GM23248 (cell line): ENCODE results near the gene SPATA1. TPM values are rescaled to one million over a fixed set of nuclear protein-coding genes. Genes with fewer than 3 reads are reported as not detected.

ENCODE experiments used
- DNase-seq: peaks from one replicate; pipeline ENCODE4 v3.0.0-alpha.2; 2015
- H2AFZ ChIP-seq: fragments of 200-600 bp; sonication (generic); 2 replicates; pipeline ENCODE4 v1.6.1; 2016; ENCODE audit warnings: antibody characterized with exemption
- H3F3A ChIP-seq: fragments of 200-600 bp; sonication (generic); 2 replicates; pipeline ENCODE4 v1.6.1; 2016; ENCODE audit warnings: mild to moderate bottlenecking, antibody characterized with exemption, mixed run types; ENCODE audit not compliant: insufficient read depth
- H3K27ac ChIP-seq: fragments of 200-600 bp; sonication (generic); 2 replicates; pipeline ENCODE4 v1.5.1; 2016; ENCODE audit warnings: mild to moderate bottlenecking
- H3K27me3 ChIP-seq: fragments of 200-600 bp; sonication (generic); replicated peaks from 2 replicates; pipeline ENCODE4 v1.6.1; 2016; ENCODE audit warnings: mild to moderate bottlenecking; ENCODE audit not compliant: insufficient read depth
- H3K36me3 ChIP-seq: fragments of 200-600 bp; sonication (generic); 2 replicates; pipeline ENCODE4 v1.6.1; 2016; ENCODE audit warnings: low read depth, mild to moderate bottlenecking
- H3K4me1 ChIP-seq: fragments of 200-600 bp; sonication (generic); 2 replicates; pipeline ENCODE4 v1.6.1; 2016; ENCODE audit warnings: mild to moderate bottlenecking; ENCODE audit not compliant: insufficient read depth
- H3K4me2 ChIP-seq: fragments of 200-600 bp; sonication (generic); one replicate; pipeline ENCODE4 v1.6.1; 2016; ENCODE audit warnings: mild to moderate bottlenecking; ENCODE audit not compliant: unreplicated experiment
- H3K4me3 ChIP-seq: fragments of 200-600 bp; sonication (generic); 2 replicates; pipeline ENCODE4 v1.5.1; 2016; ENCODE audit warnings: mild to moderate bottlenecking
- H3K79me2 ChIP-seq: fragments of 200-600 bp; sonication (generic); 2 replicates; pipeline ENCODE4 v1.6.1; 2016; ENCODE audit warnings: mild to moderate bottlenecking; ENCODE audit not compliant: insufficient read depth
- H3K9ac ChIP-seq: fragments of 200-600 bp; sonication (generic); 2 replicates; pipeline ENCODE4 v1.6.1; 2016; ENCODE audit warnings: mild to moderate bottlenecking
- H3K9me2 ChIP-seq: fragments of 200-600 bp; sonication (generic); 2 replicates; pipeline ENCODE4 v1.6.1; 2016; ENCODE audit warnings: mixed run types, mild to moderate bottlenecking, moderate library complexity; ENCODE audit not compliant: insufficient read depth
- H3K9me3 ChIP-seq: fragments of 200-600 bp; sonication (generic); one replicate; pipeline ENCODE4 v1.6.1; 2017; ENCODE audit warnings: low read depth
- H4K20me1 ChIP-seq: fragments of 200-600 bp; sonication (generic); 2 replicates; pipeline ENCODE4 v1.6.0; 2016; ENCODE audit not compliant: insufficient read depth
- EZH2 ChIP-seq: fragments of 200-600 bp; sonication (generic); IDR thresholded peaks from 2 replicates; pipeline ENCODE4 v1.6.1; 2018; ENCODE audit warnings: antibody characterized with exemption, mild to moderate bottlenecking; ENCODE audit not compliant: insufficient read depth, poor library complexity, severe bottlenecking
- EZH2phosphoT487 ChIP-seq: fragments of 200-600 bp; sonication (generic); IDR thresholded peaks from 2 replicates; pipeline ENCODE4 v1.6.1; 2018; ENCODE audit warnings: antibody characterized with exemption, moderate library complexity, mild to moderate bottlenecking, low read depth; ENCODE audit not compliant: insufficient read depth
- WGBS, 2 experiments: methylation state at CpG; one replicate each; pipeline ENCODE4 v1.1.6; 2015 to 2017; ENCODE audit warnings: low lambda C conversion rate in 2 of 2, low coverage in 1 of 2; ENCODE audit errors: missing lambda C conversion rate in 2 of 2; 5-methylcytosine and 5-hydroxymethylcytosine counted together
- in situ Hi-C: fragments of 300-500 bp; cut with MboI; formaldehyde crosslinking; loops from 2 replicates; pipeline ENCODE4 v1.15.0; 2020
- polyA plus RNA-seq: library from polyadenylated mRNA; unstranded; fragments of >200 nt; fragmentation: Nextera tagmentation; extraction: Ambion mirVana; gene quantifications from 2 replicates; pipeline ENCODE4 v1.2.1, GENCODE V29; 2016
- total RNA-seq: library from RNA; depleted of rRNA; stranded (reverse); fragments of >200 nt; shearing (Covaris generic); gene quantifications from 2 replicates; pipeline ENCODE4 v1.2.3, GENCODE V29; 2014

The SPATA1 gene
- total and polyA plus RNA-seq, 2 experiments from 2014 or later = 1.0 TPM; not detected in 1

DNA sequence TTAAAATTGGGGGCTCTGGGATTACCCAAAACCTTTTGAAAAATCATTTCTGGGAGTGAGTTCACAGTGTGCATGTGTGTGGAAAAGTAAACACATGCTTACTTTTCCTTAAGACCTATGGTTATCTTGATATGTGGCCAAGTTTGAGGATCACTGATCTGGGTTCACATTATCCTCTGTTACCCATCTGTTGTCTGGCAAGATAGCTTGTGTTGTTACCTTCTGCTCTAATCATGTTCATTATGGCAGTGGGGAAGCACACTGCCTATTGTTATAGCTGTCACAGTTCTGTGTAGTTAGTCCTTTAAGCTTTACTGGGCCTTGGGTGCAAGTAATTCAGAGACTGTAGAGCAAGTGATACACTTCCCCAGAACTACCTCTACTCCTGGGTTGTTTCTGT is 63.0 kb downstream of the SPATA1 start:
- in situ Hi-C loops = no loop called here
- Histone ChIP-seq H3K36me3 (0 out of 2 replicates have a peak, but pooled peaks cover 14% of the 10 kb centered on the region), H2AFZ (no peak overlapping the region), H3K79me2 (peaks cover 62% of the 10 kb centered on the region), H3K9me2 (no peaks in the 10 kb centered on the region), H3K9ac (no peak overlapping the region), H3K4me3 (no peak overlapping the region), H3K9me3 (no peaks in the 10 kb centered on the region), H3K4me1 (peaks cover 25% of the 10 kb centered on the region), H3F3A (peaks cover 26% of the 10 kb centered on the region), H3K27me3 (no peaks in the 10 kb centered on the region), H3K27ac (no peak overlapping the region), H4K20me1 (no peaks in the 10 kb centered on the region), H3K4me2 (no peak overlapping the region)
- no peak for DNase-seq
- TF ChIP-seq EZH2 = no peak
- TF ChIP-seq EZH2phosphoT487 = no peak

DNA sequence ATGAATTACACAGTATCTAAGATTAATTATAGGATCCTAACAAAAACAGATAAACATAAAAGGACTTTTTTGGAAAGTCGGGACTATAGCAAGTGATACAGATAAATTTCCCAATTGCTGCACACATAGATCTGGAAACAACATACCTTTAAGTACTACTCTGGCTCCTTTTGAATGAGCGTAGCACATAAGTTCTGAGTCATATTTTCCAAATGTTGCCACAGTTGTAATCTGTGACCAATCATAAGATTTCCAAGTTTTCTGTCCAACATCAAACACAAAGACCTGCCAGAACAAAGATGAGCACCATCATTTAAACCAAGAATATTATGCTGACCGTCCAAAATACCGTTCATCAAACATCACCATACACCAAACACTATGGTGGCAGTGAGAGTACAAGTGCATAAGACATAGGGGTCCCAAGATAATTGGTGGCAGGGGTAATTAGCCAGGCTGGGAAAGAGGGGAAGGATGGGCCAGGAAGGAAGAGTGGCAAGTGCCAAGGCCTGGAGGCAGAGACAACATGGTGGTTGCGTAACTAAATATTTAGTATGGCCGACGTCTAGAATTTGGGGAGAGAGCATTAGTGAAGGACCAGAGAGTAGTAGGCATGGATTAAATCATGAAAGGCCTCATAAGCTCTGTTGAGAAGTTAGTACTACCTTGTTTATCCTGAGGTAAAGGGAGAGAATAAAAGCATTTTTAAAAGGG is 64.4 kb downstream of the SPATA1 start:
- Histone ChIP-seq H4K20me1 (no peaks in the 10 kb centered on the region), H3K4me3 (no peak overlapping the region), H3K4me2 (no peak overlapping the region), H2AFZ (no peak overlapping the region), H3K9me3 (no peaks in the 10 kb centered on the region), H3K9me2 (no peaks in the 10 kb centered on the region), H3K4me1 (peaks cover 25% of the 10 kb centered on the region), H3K27ac (no peak overlapping the region), H3K9ac (no peak overlapping the region), H3F3A (peaks cover 26% of the 10 kb centered on the region), H3K36me3 (0 out of 2 replicates have a peak, but pooled peaks cover 14% of the 10 kb centered on the region), H3K27me3 (no peaks in the 10 kb centered on the region), H3K79me2 (peaks cover 62% of the 10 kb centered on the region)
- TF ChIP-seq EZH2 = no peak
- TF ChIP-seq EZH2phosphoT487 = no peak
- 95 to 96% methylated on average over 7 of the region's 7 CpGs for WGBS, 2 experiments
- DNase-seq = peak; percentile 54
- in situ Hi-C loops = no loop called here

DNA sequence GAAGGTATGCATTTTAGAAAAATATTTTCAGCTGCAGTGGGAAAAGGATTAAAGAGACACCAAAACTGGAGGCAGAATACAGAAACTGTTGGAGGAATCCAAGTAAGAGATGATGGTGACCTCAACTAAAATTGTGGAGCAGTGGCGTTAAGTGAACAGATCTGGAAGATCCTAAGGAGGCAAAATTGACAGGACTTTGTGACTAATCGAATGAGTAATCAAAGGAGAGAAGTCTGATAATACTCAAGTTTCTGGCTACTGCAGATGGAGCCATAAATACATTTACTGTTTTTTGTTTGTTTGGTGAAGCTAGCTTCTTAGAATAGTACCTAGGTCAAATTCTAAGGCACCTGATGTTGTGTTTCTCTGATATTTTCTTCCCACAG is 65.0 kb downstream of the SPATA1 start:
- no peak overlapping the region for H3K4me3 ChIP-seq
- TF ChIP-seq EZH2 (no peak), EZH2phosphoT487 (no peak)
- peaks cover 25% of the 10 kb centered on the region for H3K4me1 ChIP-seq
- peaks cover 26% of the 10 kb centered on the region for H3F3A ChIP-seq
- no peaks in the 10 kb centered on the region for H3K27me3 ChIP-seq
- no peak overlapping the region for H2AFZ ChIP-seq
- H3K9me2 ChIP-seq = no peaks in the 10 kb centered on the region
- in situ Hi-C loops = no loop called here
- H3K9me3 ChIP-seq = no peaks in the 10 kb centered on the region
- H3K9ac ChIP-seq = no peak overlapping the region
- WGBS, 2 experiments = 29 to 33% methylated on average over 2 of the region's 2 CpGs
- no peak overlapping the region for H3K4me2 ChIP-seq
- 0 out of 2 replicates have a peak, but pooled peaks cover 14% of the 10 kb centered on the region for H3K36me3 ChIP-seq
- DNase-seq = peak; percentile 61
- H3K27ac ChIP-seq = 0 out of 2 replicates have a peak overlapping the region, but pooled peaks have one; percentile 10
- no peaks in the 10 kb centered on the region for H4K20me1 ChIP-seq
- peaks cover 62% of the 10 kb centered on the region for H3K79me2 ChIP-seq

DNA sequence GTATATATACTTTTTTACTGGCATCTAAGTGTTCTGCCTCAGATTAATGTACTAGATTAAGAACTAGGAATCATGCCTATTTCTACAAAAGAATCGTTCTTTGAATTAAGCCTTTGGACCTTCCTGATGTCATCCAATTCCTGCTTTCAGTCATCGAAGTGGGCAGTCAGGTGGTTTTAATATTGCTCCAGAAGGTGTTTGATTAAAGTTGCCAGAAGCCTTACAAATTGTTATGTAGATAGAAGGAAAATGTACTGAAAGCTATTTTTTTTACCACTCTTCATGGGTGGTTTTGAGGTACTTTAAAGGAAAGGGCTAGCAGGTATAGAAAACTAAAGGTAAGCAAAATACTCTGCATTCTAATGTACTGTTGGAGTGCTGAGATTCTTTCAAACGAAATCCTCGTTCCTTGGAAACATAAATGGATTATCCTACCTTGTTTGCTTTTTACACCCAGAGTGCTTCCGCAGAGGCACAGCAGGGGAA is 67.3 kb downstream of the SPATA1 start:
- Histone ChIP-seq H3K4me2 (peak overlapping the region; percentile 96), H3F3A (peaks cover 26% of the 10 kb centered on the region), H3K27ac (peak overlapping the region; percentile 99), H2AFZ (peak overlapping the region; percentile 76), H3K36me3 (0 out of 2 replicates have a peak, but pooled peaks cover 10% of the 10 kb centered on the region), H3K4me1 (peaks cover 25% of the 10 kb centered on the region), H3K79me2 (peaks cover 52% of the 10 kb centered on the region), H3K9me3 (no peaks in the 10 kb centered on the region), H3K27me3 (no peaks in the 10 kb centered on the region), H3K9ac (peak overlapping the region; percentile 98), H4K20me1 (no peaks in the 10 kb centered on the region), H3K4me3 (peak overlapping the region; percentile 93), H3K9me2 (no peaks in the 10 kb centered on the region)
- TF ChIP-seq EZH2 (no peak), EZH2phosphoT487 (no peak)
- in situ Hi-C loops = no loop called here
- peak; percentile 42 for DNase-seq
- 3% methylated on average over 5 of the region's 5 CpGs for WGBS, 2 experiments
